Hepatic stellate cell (primary cell): ENCODE results near the gene TMEM95.
A peak's percentile ranks its signal among the peaks of the same experiment; 100 is the strongest.
"Not testable (repeated sequence)": the region's sequence is repeated elsewhere in the genome, so short reads cannot be mapped to it uniquely, and the experiment has no call there.

Source experiments
- DNase-seq: peaks from one replicate; pipeline ENCODE4 v3.0.0; 2011; ENCODE audit warnings: low spot score

TMEM95 gene

GRCh38 chr17:7323731-7324437, 31.1 kb upstream of the TMEM95 start:
- DNase-seq = peak; percentile 73

GRCh38 chr17:7324438-7324779, 30.5 kb upstream of the TMEM95 start:
- DNase-seq = no peak

GRCh38 chr17:7325031-7325528, 29.9 kb upstream of the TMEM95 start:
- DNase-seq = no peak

- no peak for DNase-seq
Observed at GRCh38 chr17:7326186-7326585, 28.8 kb upstream of the TMEM95 start.

- no peak for DNase-seq
Observed at GRCh38 chr17:7327056-7327455, 27.9 kb upstream of the TMEM95 start.

GRCh38 chr17:7327501-7327900, 27.5 kb upstream of the TMEM95 start:
- DNase-seq = no peak

- DNase-seq = no peak
Observed at GRCh38 chr17:7328009-7328408, 26.9 kb upstream of the TMEM95 start.

- no peak for DNase-seq
Observed at GRCh38 chr17:7328840-7329373, 26.0 kb upstream of the TMEM95 start, which contains the start of gene NEURL4. NEURL4 (minus strand) TSS chr17:7329335; CDS start chr17:7329312, 23 bp downstream.

- DNase-seq = peak; percentile 99
Observed at GRCh38 chr17:7329374-7329996, 25.5 kb upstream of the TMEM95 start.

GRCh38 chr17:7329997-7330637, 24.8 kb upstream of the TMEM95 start:
- DNase-seq = peak; percentile 97

- no peak for DNase-seq
Observed at GRCh38 chr17:7330638-7331015, 24.3 kb upstream of the TMEM95 start.

GRCh38 chr17:7332111-7332510, 22.8 kb upstream of the TMEM95 start:
- no peak for DNase-seq

- DNase-seq = not testable (repeated sequence)
Observed at GRCh38 chr17:7332600-7333069, 22.3 kb upstream of the TMEM95 start.

GRCh38 chr17:7334938-7335538, 19.9 kb upstream of the TMEM95 start:
- DNase-seq = no peak

- DNase-seq = not testable (repeated sequence)
Observed at GRCh38 chr17:7335765-7336164, 19.2 kb upstream of the TMEM95 start.

- no peak for DNase-seq
Observed at GRCh38 chr17:7336240-7337175, 18.4 kb upstream of the TMEM95 start, which contains the start of gene ACAP1. ACAP1 (plus strand) TSS chr17:7336529; CDS start chr17:7336735, 206 bp downstream.

- DNase-seq = not testable (repeated sequence)
Observed at GRCh38 chr17:7337600-7337999, 17.4 kb upstream of the TMEM95 start.

GRCh38 chr17:7340179-7340578, 14.8 kb upstream of the TMEM95 start:
- DNase-seq = no peak

GRCh38 chr17:7341842-7342241, 13.1 kb upstream of the TMEM95 start:
- DNase-seq = no peak

- DNase-seq = no peak
Observed at GRCh38 chr17:7343250-7343649, 11.7 kb upstream of the TMEM95 start.
